Stimulated activated CD8-positive, alpha-beta memory T cell treated with anti-CD3 and anti-CD28 coated beads, Interleukin-12 subunit alpha, Interleukin-12 subunit beta, amount 100 ng/mL, for 1 hour (primary cell): ENCODE measurements around the gene XYLT1.

Experiments used
- DNase-seq: peaks from one replicate; pipeline ENCODE4 v3.0.0-alpha.2; 2020; ENCODE audit warnings: low read depth

Gene XYLT1

GRCh38 chr16:17098685-17099084 is 372.1 kb downstream of the XYLT1 start:
- no peak for DNase-seq

DNA sequence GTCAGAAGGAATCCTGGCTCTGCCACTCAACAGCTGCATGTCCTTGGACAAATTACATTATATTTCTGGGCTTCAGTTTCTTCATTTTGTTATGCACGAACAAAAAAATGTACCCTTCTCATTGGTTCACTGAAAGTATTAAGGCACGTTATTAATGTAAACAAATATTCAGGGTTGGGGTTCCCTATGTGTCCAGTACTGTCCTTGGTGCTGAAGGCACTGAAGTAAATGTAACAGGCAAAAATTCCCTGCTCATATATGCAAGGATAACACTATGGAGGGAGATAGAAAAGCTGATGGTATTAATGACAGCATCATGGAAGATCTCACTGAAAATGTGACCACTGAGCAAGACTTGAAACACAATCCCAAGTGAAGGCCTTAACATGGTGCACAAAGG is 386.6 kb downstream of the XYLT1 start:
- no peak for DNase-seq

DNA sequence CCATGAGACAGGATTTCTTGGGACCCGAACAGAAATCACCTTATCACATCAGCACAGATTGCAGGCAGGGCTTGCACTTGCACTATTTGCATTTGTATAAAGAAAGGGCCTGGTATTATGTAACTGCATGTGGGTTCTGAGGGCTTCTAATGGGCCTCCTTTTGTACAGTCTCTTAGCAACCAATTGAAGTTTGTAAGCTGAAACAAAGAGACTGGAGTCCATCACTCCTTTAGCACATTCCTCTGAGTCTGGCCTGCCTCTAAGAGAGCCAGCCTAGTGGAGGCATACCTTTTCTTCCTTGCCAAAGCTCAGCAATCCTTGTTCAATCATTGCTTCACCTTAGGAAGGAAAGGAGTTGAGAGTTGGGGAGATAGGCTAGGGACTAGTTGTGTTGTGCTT is 387.1 kb downstream of the XYLT1 start:
- no peak for DNase-seq

DNA sequence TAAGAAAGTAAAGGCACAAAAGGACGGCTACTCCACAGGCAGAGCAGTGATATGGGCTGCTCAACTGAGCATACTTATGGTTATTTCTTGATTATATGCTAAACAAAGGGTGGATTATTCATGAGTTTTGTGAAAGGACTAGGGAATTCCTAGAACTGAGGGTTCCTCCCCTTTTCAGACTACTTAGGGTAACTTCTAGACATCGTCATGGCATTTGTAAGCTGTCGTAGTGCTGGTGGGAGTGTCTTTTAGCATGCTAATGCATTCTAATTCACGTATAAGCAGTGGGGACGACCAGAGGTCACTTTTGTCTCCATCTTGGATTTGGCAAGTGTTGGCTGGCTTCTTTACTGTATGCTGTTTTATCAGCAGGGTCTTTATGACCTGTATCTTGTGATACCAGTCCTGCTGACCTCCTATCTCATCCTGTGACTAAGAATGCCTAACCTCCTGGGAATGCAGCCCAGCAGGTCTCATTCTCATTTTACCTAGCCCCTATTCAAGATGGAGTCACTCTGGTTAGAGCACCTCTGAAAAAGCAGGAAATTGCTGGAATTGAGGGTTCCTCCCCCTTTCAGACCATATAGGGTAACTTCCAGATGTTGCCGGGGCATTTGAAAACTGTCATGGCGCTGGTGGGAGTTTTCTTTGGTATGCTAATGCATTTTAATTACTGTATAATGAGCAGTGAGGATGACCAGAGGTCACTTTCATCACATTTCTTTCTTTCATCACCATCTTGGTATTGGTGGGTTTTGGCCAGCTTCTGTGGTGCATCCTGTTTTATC is 388.5 kb downstream of the XYLT1 start:
- no peak for DNase-seq

- DNase-seq: no peak
Measured at GRCh38 chr16:17080105-17080504, 390.7 kb downstream of the XYLT1 start.

GRCh38 chr16:17078931-17079631 is 391.7 kb downstream of the XYLT1 start:
- DNase-seq: no peak

GRCh38 chr16:17076818-17077498 is 393.8 kb downstream of the XYLT1 start:
- no peak for DNase-seq

DNA sequence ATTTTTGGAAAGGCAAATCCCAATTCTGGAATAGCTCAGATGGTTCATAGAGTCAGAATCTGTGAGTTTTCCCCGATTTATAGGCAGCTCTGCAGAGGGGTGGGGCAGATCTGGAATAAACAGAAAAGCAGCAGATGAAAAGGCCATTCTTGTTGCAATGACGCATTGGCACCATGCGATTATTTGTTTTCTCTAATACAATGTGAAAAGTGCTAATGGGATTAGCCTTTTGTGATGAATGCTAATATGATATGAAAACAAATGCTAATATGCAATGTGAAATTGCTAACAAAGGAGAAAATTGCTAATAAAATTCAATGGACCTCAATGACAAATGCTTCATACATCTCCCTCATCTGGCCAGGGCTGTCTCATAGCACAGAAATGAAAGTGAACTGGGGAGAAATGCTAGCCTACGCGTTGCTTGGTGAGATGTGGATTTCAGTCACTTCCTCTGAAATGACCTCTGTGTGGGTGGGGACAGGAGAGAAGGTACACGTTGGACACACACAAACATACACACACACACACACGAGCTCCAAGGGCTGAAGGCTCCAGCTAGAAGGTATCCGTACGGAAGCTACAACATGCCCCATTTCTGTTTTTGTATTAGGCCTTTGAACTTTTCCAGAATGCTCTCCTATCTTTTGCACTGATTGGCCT is 394.5 kb downstream of the XYLT1 start:
- no peak for DNase-seq

DNA sequence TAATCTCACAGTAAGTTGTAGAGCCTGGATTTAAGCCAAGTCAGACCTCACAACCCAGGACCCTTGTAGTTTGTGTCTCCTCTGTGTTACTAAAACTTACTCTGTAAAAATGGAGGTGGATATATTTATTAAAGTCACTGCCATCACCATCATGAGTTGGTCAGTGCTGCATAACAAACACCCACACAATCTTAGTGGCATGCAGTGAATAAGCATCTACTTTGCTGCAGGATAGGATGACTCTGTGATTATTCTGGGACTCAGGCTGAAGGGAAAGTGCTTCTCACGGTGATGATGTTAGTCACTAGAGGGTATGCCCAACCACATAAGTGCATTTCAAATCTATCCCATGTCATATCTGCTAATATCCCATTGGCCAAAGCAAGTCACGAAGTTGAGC is 398.7 kb downstream of the XYLT1 start:
- no peak for DNase-seq

DNA sequence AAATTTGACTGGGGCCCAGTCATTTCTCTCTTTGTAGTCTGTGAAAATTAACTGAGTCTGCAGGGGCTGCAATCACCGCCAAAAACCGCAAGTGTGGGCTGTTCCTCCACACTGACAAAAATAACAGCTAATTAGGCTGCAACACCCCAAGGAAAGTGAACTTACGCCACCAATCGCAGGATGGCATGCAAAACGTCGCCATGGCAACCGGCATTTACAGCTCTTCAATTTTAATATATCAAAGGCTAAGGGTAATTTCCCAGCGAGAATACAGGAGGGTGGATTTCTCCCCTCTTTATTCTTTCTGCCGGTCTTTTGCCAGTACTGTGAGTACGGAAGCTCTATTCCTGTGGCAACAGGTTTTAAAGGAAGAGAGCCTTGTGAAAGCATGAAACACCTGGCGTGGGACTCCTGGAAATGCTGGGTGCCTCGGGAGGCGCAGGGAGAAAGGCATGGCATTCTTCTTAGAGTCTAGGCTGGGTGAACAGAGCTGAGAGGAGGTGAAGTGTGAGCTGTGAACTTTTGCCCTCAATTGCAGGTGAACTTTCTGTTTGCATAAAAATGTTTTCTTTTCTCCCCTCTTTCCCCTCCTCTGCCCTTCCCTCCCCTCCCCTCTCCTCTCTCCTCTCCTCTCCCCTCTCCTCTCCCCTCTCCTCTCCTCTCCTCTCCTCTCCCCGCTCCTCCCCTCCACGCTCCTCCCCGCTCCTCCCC is 399.7 kb downstream of the XYLT1 start:
- DNase-seq: peak; percentile 60

DNA sequence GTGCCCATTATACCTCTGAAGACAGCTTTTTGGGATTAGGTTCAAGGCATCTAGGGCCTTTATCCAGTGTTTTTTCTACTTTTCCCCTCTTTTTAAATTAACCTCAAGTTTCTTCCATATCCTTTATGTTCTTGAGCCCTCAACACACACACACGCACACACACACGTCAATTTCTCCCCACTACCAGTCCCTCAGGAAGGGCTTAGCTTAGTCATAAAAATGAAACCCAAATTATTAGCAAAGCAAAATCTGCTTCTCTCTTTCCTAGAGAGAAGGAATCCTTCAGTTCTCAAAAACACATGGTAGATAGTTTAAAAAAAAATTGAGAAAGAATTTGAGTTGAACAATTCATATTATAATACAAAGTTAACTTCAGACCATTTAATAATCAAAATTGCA is 401.1 kb downstream of the XYLT1 start:
- DNase-seq: no peak

DNA sequence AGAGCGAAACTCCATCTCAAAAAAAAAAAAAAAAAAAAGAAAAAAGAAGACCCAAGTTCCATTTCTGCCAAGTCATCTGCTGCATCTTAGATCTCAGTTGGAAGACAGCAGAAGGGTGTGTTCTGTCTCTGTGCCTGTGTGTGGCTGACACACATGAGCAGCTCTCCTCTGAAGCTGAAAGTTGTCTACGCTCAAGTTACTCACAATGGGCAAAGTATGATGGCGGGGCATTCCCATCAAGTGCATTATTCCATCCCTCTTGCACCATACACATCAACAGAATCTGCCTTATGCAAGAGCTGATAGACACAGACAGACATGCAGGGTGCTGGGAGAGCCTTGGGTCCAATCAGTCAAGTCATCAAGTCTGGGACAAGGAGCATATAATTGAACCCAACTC is 402.2 kb downstream of the XYLT1 start:
- DNase-seq: no peak

GRCh38 chr16:17067882-17068281 is 402.9 kb downstream of the XYLT1 start:
- no peak for DNase-seq

- DNase-seq: no peak
Measured at GRCh38 chr16:17063201-17064139, 407.3 kb downstream of the XYLT1 start.

DNA sequence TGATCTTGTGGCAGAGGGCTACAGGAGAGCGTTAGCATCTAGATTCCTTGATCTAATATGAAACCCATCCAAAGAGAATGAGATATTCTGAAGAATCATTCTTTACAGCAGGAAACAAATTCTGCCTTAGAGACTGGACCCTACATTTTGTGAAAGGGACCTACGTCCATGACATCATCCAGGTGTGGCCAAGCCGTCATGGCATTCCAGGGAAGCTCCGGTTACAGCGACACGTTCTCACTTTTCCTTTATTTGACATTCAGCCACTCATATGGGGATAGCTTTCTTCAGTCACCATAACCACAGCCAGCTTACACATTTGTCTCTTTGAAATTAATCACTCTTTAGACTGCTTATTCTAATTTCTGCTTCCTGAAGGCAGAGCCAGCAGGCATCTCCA is 408.1 kb downstream of the XYLT1 start:
- DNase-seq: no peak

- no peak for DNase-seq
Measured at GRCh38 chr16:17061326-17061725, 409.4 kb downstream of the XYLT1 start.

- no peak for DNase-seq
Measured at GRCh38 chr16:17058471-17058870, 412.3 kb downstream of the XYLT1 start.

DNA sequence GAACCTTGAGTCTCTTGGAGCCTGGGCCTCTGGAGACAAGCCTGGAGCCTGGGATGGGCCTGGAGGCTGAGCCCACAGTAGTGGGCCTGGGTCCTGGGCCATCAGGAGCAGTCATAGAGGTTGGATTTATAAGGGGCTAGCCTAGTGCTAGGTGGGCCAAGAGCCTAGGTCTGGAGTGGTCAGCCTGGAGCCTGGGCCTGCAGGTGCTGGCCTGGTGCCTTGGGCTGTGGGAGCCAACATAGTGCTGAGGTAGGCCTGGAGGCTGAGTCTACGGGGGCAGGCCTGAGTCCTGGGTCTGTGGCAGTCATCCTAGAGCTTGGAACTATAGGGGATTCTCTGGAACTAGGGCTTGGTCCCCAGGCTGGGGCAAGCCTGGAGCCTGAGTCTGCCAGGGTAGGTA is 414.1 kb downstream of the XYLT1 start:
- no peak for DNase-seq

DNA sequence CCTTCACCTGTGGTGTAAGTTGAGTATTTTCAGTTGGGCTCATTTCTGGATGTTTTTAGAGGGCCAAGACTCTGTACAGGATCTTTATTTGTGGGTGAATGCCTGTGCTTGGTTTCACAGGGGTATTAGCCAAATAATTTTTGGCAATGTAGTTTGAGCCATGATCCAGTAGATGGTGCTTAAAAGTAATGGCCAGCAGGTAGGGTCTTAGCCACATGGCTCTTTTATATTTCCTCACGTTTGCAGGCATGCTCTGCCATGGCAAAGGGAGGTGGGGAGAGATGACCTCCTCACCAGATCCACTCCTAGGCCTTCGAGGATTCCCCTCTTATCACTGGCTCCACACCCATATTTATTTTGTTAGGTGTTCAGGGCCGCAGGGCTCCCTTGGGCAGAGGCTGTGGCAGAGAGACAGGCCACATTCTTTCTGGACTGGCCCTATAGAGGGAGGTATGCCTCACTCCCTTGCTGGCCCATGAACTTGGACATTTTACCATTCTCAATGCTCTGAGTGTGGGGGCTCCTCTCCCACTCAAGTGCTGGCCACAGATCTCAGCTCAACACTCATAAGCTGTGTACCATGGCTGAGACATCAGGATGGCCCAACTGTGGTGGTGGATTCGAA is 417.1 kb downstream of the XYLT1 start:
- no peak for DNase-seq
